CD14-positive monocyte (primary cell): ENCODE results near the gene OSBPL6. TPM values are rescaled to one million over a fixed set of nuclear protein-coding genes. Genes with fewer than 3 reads are reported as not detected.
"Not testable (repeated sequence)": the region's sequence is repeated elsewhere in the genome, so short reads cannot be mapped to it uniquely, and the experiment has no call there.

ENCODE experiments used
- DNase-seq, 3 donors: peaks; one replicate each; pipeline ENCODE4 v3.0.0-alpha.2; 2011 to 2022
- H2AFZ ChIP-seq: 2 replicates; pipeline ENCODE4 v1.6.0; 2012; ENCODE audit warnings: mild to moderate bottlenecking, low read depth, low read length, inconsistent platforms; ENCODE audit not compliant: insufficient read depth, poor library complexity, severe bottlenecking
- H3K27ac ChIP-seq, 2 donors: 1 replicate in 1 of 2; 2 replicates in 1 of 2; pipeline ENCODE4 v1.5.1; 2012 to 2013; ENCODE audit warnings: low read length in 2 of 2, control low read depth in 1 of 2, inconsistent platforms in 1 of 2, low read depth in 1 of 2, mild to moderate bottlenecking in 1 of 2
- H3K27me3 ChIP-seq, 2 donors: one replicate each; pipeline versions ENCODE4 v1.6.0 to v1.6.1; 2011 to 2013; ENCODE audit warnings: low read length in 2 of 2; ENCODE audit not compliant: control insufficient read depth in 2 of 2, insufficient read depth in 2 of 2
- H3K36me3 ChIP-seq, 2 donors: replicated peaks in 1 of 2; 1 replicate in 1 of 2; 2 replicates in 1 of 2; pipeline versions ENCODE4 v1.5.1 to v1.6.1; 2012 to 2013; ENCODE audit warnings: low read length in 2 of 2, control low read depth in 1 of 2, inconsistent platforms in 1 of 2, mild to moderate bottlenecking in 1 of 2; ENCODE audit not compliant: insufficient read depth in 2 of 2, control insufficient read depth in 1 of 2
- H3K4me1 ChIP-seq, 2 donors: 1 replicate in 1 of 2; 2 replicates in 1 of 2; pipeline versions ENCODE4 v1.5.1 to v1.6.1; 2012 to 2013; ENCODE audit warnings: low read length in 2 of 2, control low read depth in 1 of 2, inconsistent platforms in 1 of 2, mild to moderate bottlenecking in 1 of 2, moderate library complexity in 1 of 2; ENCODE audit not compliant: insufficient read depth in 2 of 2, control insufficient read depth in 1 of 2
- H3K4me2 ChIP-seq: replicated peaks from 2 replicates; pipeline ENCODE3; 2012; ENCODE audit warnings: low read length, moderate library complexity, mild to moderate bottlenecking; ENCODE audit not compliant: poor library complexity, severe bottlenecking; ENCODE audit errors: extremely low read depth
- H3K4me3 ChIP-seq, 3 experiments: fragments of 200-600 bp in 1 of 3; sonication (generic) in 1 of 3; replicated peaks in 1 of 3; 1 replicate in 2 of 3; 2 replicates in 1 of 3; pipeline ENCODE4 v1.5.1; 2011 to 2013; ENCODE audit warnings: low read length in 3 of 3, mild to moderate bottlenecking in 3 of 3, control low read depth in 2 of 3, low read depth in 2 of 3, inconsistent platforms in 1 of 3, moderate library complexity in 1 of 3
- H3K79me2 ChIP-seq: 2 replicates; pipeline ENCODE4 v1.6.0; 2012; ENCODE audit warnings: mild to moderate bottlenecking, control low read depth, inconsistent platforms, low read length, moderate library complexity; ENCODE audit not compliant: insufficient read depth
- H3K9ac ChIP-seq: 2 replicates; pipeline ENCODE4 v1.6.0; 2017; ENCODE audit warnings: low read length, mild to moderate bottlenecking; ENCODE audit not compliant: insufficient read depth, poor library complexity, severe bottlenecking
- H3K9me3 ChIP-seq, 2 donors: replicated peaks in 1 of 2; 1 replicate in 1 of 2; 2 replicates in 1 of 2; pipeline versions ENCODE4 v1.5.1 to v1.6.1; 2012 to 2013; ENCODE audit warnings: low read length in 2 of 2, control low read depth in 1 of 2; ENCODE audit not compliant: control insufficient read depth in 1 of 2, insufficient read depth in 1 of 2
- H4K20me1 ChIP-seq: 2 replicates; pipeline ENCODE4 v1.6.0; 2012; ENCODE audit warnings: mild to moderate bottlenecking, low read length, control low read depth, moderate library complexity; ENCODE audit not compliant: insufficient read depth
- H3K27ac Mint-ChIP-seq, 7 donors: one replicate each; pipeline ENCODE4 v1.8.0; 2020; ENCODE audit warnings: mild to moderate bottlenecking in 7 of 7, mixed read lengths in 7 of 7, moderate library complexity in 6 of 7, inconsistent platforms in 2 of 7
- H3K27me3 Mint-ChIP-seq, 3 donors: one replicate each; pipeline ENCODE4 v1.8.0; 2021 to 2022; ENCODE audit warnings: low read depth in 3 of 3, mild to moderate bottlenecking in 3 of 3, mixed read lengths in 3 of 3, moderate library complexity in 3 of 3, inconsistent platforms in 1 of 3
- H3K36me3 Mint-ChIP-seq, 2 donors: one replicate each; pipeline ENCODE4 v1.8.0; 2020; ENCODE audit warnings: mixed read lengths in 2 of 2, inconsistent platforms in 1 of 2, mild to moderate bottlenecking in 1 of 2
- H3K4me1 Mint-ChIP-seq: one replicate; pipeline ENCODE4 v1.8.0; 2020; ENCODE audit warnings: mild to moderate bottlenecking, mixed read lengths
- H3K4me3 Mint-ChIP-seq, 2 donors: one replicate each; pipeline ENCODE4 v1.8.0; 2020; ENCODE audit warnings: mild to moderate bottlenecking in 2 of 2, mixed read lengths in 2 of 2, moderate library complexity in 1 of 2
- H3K9me3 Mint-ChIP-seq, 7 donors: one replicate each; pipeline ENCODE4 v1.8.0; 2020 to 2022; ENCODE audit warnings: mixed read lengths in 7 of 7, mild to moderate bottlenecking in 6 of 7, moderate library complexity in 6 of 7, inconsistent platforms in 2 of 7
- CTCF ChIP-seq: fragments of 200-600 bp; IDR thresholded peaks from one replicate; pipeline ENCODE4 v1.8.0; 2022; ENCODE audit warnings: antibody characterized with exemption, mild to moderate bottlenecking
- WGBS: methylation state at CpG from one replicate; pipeline ENCODE4 v1.1.5; 2013; ENCODE audit warnings: missing lambda C conversion rate; ENCODE audit not compliant: insufficient coverage; 5-methylcytosine and 5-hydroxymethylcytosine counted together
- intact Hi-C, 2 donors: fragments of 100-400 bp; cut with micrococcal nuclease; formaldehyde crosslinking; loops; one replicate each; pipeline versions ENCODE4 v1.15.0 to v1.15.1; 2023
- polyA plus RNA-seq, 3 donors: library from polyadenylated mRNA; depleted of rRNA in 1 of 3; unstranded in 2 of 3; stranded (reverse) in 1 of 3; fragments of 300-500 nt in 2 of 3; fragments of >200 nt in 1 of 3; fragmentation: Illumina TruSeq in 2 of 3; gene quantifications; 1 replicate in 2 of 3; 2 replicates in 1 of 3; pipeline ENCODE4 v1.2.3, GENCODE V29; 2012 to 2021

The OSBPL6 gene
- polyA plus RNA-seq, 3 donors = not detected

- intact Hi-C loops = no loop called here
- no peak for TF ChIP-seq CTCF
Measured at GRCh38 chr2:178350051-178350450, 155.7 kb downstream of the OSBPL6 start.

GRCh38 chr2:178357704-178358103 lies 163.4 kb downstream of the OSBPL6 start:
- H3K27ac Mint-ChIP-seq, H3K27ac ChIP-seq, H3K27me3 ChIP-seq, H2AFZ ChIP-seq, H3K4me1 Mint-ChIP-seq, H3K79me2 ChIP-seq, intact Hi-C loops, H3K9me3 ChIP-seq, H3K9ac ChIP-seq, H3K27me3 Mint-ChIP-seq, H3K4me3 Mint-ChIP-seq, H3K4me2 ChIP-seq, H3K36me3 Mint-ChIP-seq, H3K4me1 ChIP-seq, H4K20me1 ChIP-seq, H3K36me3 ChIP-seq, DNase-seq, H3K4me3 ChIP-seq: not testable (repeated sequence)
- WGBS = 80% methylated on average over 1 of the region's 4 CpGs
- H3K9me3 Mint-ChIP-seq = peaks cover 3 to 20% (median 8%) of the 10 kb centered on the region in 7 donors

More at GRCh38 chr2:178350051-178350450, 155.7 kb downstream of the OSBPL6 start:
- Mint-ChIP-seq H3K27me3 (peaks cover 0 to 2% (median 0%) of the 10 kb centered on the region in 3 donors), H3K4me1 (no peaks in the 10 kb centered on the region), H3K27ac (no peak overlapping the region), H3K9me3 (peaks cover 0 to 13% (median 8%) of the 10 kb centered on the region in 7 donors), H3K4me3 (no peak overlapping the region), H3K36me3 (no peaks in the 10 kb centered on the region)
- DNase-seq = no peak
- peaks cover 0 to 5% of the 10 kb centered on the region in 2 donors for H3K9me3 ChIP-seq
- H3K4me3 ChIP-seq = no peak overlapping the region
- H2AFZ ChIP-seq = no peak overlapping the region
- no peaks in the 10 kb centered on the region for H3K79me2 ChIP-seq
- H3K4me2 ChIP-seq = no peak overlapping the region
- no peak overlapping the region for H3K9ac ChIP-seq
- H3K27me3 ChIP-seq = no peaks in the 10 kb centered on the region
- WGBS = no CpG with 5 or more reads among the region's 3 CpGs
- no peaks in the 10 kb centered on the region for H3K36me3 ChIP-seq
- no peak overlapping the region for H3K27ac ChIP-seq
- no peaks in the 10 kb centered on the region for H4K20me1 ChIP-seq
- H3K4me1 ChIP-seq = no peaks in the 10 kb centered on the region
